Colonic mucosa (tissue), 4 donors: ENCODE results near the gene B9D2. TPM values are rescaled to one million over a fixed set of nuclear protein-coding genes. Genes with fewer than 3 reads are reported as not detected.
A peak's percentile ranks its signal among the peaks of the same experiment; 100 is the strongest.

ENCODE experiments used
- DNase-seq: peaks from one replicate; pipeline ENCODE4 v3.0.0-alpha.2; 2020
- H3K27ac ChIP-seq: fragments of 200-600 bp; one replicate; pipeline ENCODE4 v1.8.0; 2021
- H3K27me3 ChIP-seq: fragments of 200-600 bp; one replicate; pipeline ENCODE4 v1.8.0; 2021
- H3K36me3 ChIP-seq: fragments of 200-600 bp; one replicate; pipeline ENCODE4 v1.8.0; 2021
- H3K4me1 ChIP-seq: fragments of 200-600 bp; one replicate; pipeline ENCODE4 v1.8.0; 2021; ENCODE audit warnings: mild to moderate bottlenecking
- H3K4me3 ChIP-seq: fragments of 200-600 bp; one replicate; pipeline ENCODE4 v1.8.0; 2021
- H3K9ac ChIP-seq, 2 donors: one replicate each; pipeline ENCODE4 v1.7.0; 2013; ENCODE audit warnings: control low read depth in 2 of 2, low read depth in 2 of 2, low read length in 2 of 2
- H3K9me3 ChIP-seq: fragments of 200-600 bp; one replicate; pipeline ENCODE4 v1.8.0; 2021
- CTCF ChIP-seq: fragments of 200-600 bp; IDR thresholded peaks from one replicate; pipeline ENCODE4 v1.8.0; 2022; ENCODE audit warnings: antibody characterized with exemption, mild to moderate bottlenecking
- intact Hi-C: fragments of 100-400 bp; cut with DNase I; formaldehyde crosslinking; loops from one replicate; pipeline ENCODE4 v1.14.1; 2022
- total RNA-seq, 2 donors: library from RNA; stranded (reverse); fragmentation: NEBNext Ultra II Directional in 1 of 2; extraction: Animal tissue kit (Norgen Biotek cat#: 25700) in 1 of 2; gene quantifications; one replicate each; pipeline ENCODE4 v1.2.1, GENCODE V29; 2021
- donor health status: healthy.
- donor health status: DM: no; HTN: no; CAD: no.
- donor health status: DM: no; HTN: no; CAD: no.

B9D2 gene
- total RNA-seq, 2 donors from 2014 or later: 8.4 to 10.4 TPM

GRCh38 chr19:41353466-41354342, 10.2 kb downstream of the B9D2 start, which contains the start of gene TGFB1:
Gene TGFB1 (minus strand): TSS chr19:41353922. CDS start chr19:41353044, 878 bp downstream.
- intact Hi-C loops: no loop called here
- peaks cover 7% of the 10 kb centered on the region for H3K27me3 ChIP-seq
- no peaks in the 10 kb centered on the region for H3K9me3 ChIP-seq
- peak within 1 kb of the TSS; percentile 73 to 77 for H3K9ac ChIP-seq
- peaks cover 6% of the 10 kb centered on the region for H3K4me1 ChIP-seq
- peak within 1 kb of the TSS; percentile 81 for H3K27ac ChIP-seq
- peak within 1 kb of the TSS; percentile 84 for H3K4me3 ChIP-seq
- peak; percentile 76 for TF ChIP-seq CTCF
- DNase-seq: peak; percentile 82
- H3K36me3 ChIP-seq: no peaks in the 10 kb centered on the region

- H3K4me1 ChIP-seq: peaks cover 6% of the 10 kb centered on the region
- H3K9ac ChIP-seq: peak overlapping the region; percentile 73 to 77
- no peaks in the 10 kb centered on the region for H3K9me3 ChIP-seq
- intact Hi-C loops: no loop called here
- peak overlapping the region; percentile 84 for H3K4me3 ChIP-seq
- peak overlapping the region; percentile 81 for H3K27ac ChIP-seq
- H3K36me3 ChIP-seq: no peaks in the 10 kb centered on the region
- H3K27me3 ChIP-seq: peaks cover 7% of the 10 kb centered on the region
- peak; percentile 31 for TF ChIP-seq CTCF
- peak; percentile 73 for DNase-seq
These were observed 11.1 kb downstream of the B9D2 start for GRCh38 chr19:41352609-41353465.

- no peak for TF ChIP-seq CTCF
- Histone ChIP-seq H3K4me3 (peak overlapping the region; percentile 84), H3K36me3 (no peaks in the 10 kb centered on the region), H3K27ac (peak overlapping the region; percentile 81), H3K27me3 (peaks cover 7% of the 10 kb centered on the region), H3K4me1 (peaks cover 6% of the 10 kb centered on the region), H3K9me3 (no peaks in the 10 kb centered on the region), H3K9ac (peak overlapping the region; percentile 73 to 77)
- DNase-seq: no peak
- intact Hi-C loops: no loop called here
These were observed 11.7 kb downstream of the B9D2 start for GRCh38 chr19:41352279-41352608.

GRCh38 chr19:41351339-41352245, 12.4 kb downstream of the B9D2 start:
- Histone ChIP-seq H3K27ac (peak overlapping the region; percentile 81), H3K36me3 (no peaks in the 10 kb centered on the region), H3K4me3 (peak overlapping the region; percentile 84), H3K9ac (peak overlapping the region; percentile 73 to 77), H3K27me3 (peaks cover 7% of the 10 kb centered on the region), H3K4me1 (peaks cover 6% of the 10 kb centered on the region), H3K9me3 (no peaks in the 10 kb centered on the region)
- intact Hi-C loops: no loop called here
- no peak for TF ChIP-seq CTCF
- DNase-seq: peak; percentile 72
